Measurements from ENCODE around the gene LBHD2. TPM values are rescaled to one million over a fixed set of nuclear protein-coding genes. Genes with fewer than 3 reads are reported as not detected.
"Not testable (repeated sequence)": the region's sequence is repeated elsewhere in the genome, so short reads cannot be mapped to it uniquely, and the experiment has no call there.

The LBHD2 gene
- total RNA-seq: not detected in 2 replicates

- no peak for DNase-seq (ENCODE audit: low read depth in 2 of 2)
These were observed at the start of gene LBHD2 for GRCh38 chr14:103084021-103084919. LBHD2 (plus strand) TSS chr14:103084210; CDS start chr14:103086013, 1,803 bp downstream.

DNA sequence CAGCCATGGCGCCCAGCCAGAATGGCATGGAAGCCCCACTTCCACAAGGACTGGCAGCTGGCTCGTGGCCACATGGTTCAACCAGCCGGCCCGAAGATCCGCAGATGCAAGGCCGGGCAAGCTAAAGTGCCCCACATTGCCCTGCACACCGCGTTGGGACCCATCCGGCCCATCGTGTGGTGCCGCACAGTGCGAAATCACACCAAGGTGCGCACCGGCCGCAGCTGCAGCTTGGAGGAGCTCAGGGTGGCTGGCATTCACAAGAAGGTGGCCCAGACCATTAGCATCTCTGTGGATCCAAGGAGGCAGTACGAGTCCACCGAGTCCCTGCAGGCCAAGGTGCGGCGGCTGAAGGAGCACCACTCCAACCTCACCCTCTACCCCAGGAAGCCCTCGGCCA is 42.5 kb upstream of the LBHD2 start:
- DNase-seq (ENCODE audit: low read depth in 2 of 2): no peak

DNA sequence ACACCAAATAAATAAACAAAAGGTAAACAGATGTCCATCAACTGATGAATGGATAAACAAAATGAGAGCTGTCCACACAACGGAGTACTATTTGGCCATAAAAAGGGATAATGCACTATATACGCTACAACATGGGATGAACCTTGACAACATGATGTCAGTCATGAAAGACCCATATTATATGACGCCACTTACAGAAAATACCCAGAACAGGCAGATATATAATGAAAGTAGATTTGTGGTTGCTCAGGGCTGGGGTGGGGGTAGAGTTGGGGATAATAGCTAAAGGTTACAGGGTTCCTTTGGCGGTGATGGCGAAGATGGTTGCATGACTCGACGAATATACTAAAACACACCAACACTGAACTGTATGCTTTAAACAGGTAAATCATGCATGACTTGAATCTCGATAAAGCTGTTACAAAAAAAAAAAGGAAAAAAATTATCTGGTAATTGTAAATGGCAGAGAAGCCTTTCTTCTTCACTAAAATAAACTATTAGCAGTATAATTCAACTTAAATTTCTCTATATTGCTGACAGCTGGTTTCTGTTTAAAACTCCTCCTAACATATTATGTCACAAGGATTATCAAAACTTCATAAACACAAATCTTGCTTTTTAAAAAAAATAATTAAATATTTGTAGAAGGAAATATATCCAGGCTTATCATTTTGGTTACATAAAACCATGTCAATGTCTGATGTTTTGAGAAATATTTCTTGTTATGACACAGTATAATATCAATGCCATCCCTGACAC is 40.6 kb upstream of the LBHD2 start:
- DNase-seq (ENCODE audit: low read depth in 2 of 2): no peak

GRCh38 chr14:103045371-103045869 is 38.6 kb upstream of the LBHD2 start:
- no peak for DNase-seq (ENCODE audit: low read depth in 2 of 2)

DNA sequence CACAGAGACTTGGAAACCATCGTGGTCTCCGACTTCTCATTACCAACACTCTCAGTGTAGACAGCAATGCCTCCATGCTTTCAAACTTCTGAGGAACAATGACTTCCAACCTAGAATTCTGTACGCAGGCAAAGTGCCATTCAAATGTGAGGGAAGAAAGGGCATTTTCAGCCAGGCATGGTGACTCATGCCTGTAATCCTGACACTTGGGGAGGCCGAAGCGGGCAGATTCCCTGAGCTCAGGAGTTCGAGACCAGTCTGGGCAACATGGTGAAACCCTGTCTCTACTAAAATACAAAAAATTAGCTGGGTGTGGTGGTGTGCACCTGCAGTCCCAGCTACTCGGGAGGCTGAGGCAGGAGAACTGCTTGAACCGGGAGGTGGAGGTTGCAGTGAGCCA is 36.6 kb upstream of the LBHD2 start:
- not testable (repeated sequence) for DNase-seq (ENCODE audit: low read depth in 2 of 2)

GRCh38 chr14:103050935-103051334 is 33.1 kb upstream of the LBHD2 start:
- no peak for DNase-seq (ENCODE audit: low read depth in 2 of 2)

- DNase-seq (ENCODE audit: low read depth in 2 of 2): no peak
These were observed 31.6 kb upstream of the LBHD2 start for GRCh38 chr14:103052407-103052806.

DNA sequence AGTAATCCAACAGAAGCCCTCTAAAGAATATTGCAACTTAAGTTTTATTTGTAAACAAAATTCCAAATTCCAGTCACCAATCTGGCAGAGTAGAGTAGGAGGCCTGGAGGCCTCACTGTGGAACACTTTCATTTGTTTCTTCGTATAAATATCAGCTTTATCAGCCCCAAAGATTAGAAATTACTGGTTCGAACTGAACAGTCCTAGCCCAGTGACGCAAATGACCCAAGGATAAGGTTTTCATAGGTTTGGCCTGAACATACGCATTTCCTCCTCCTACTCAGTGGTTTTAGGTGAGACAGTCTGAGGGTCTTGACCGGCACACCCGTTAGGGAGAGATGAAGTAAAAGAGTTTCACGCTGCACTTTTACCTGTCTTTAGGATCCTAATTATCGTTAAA is 28.3 kb upstream of the LBHD2 start:
- DNase-seq (ENCODE audit: low read depth in 2 of 2): peak in 1 of 2 donors; percentile 47

DNA sequence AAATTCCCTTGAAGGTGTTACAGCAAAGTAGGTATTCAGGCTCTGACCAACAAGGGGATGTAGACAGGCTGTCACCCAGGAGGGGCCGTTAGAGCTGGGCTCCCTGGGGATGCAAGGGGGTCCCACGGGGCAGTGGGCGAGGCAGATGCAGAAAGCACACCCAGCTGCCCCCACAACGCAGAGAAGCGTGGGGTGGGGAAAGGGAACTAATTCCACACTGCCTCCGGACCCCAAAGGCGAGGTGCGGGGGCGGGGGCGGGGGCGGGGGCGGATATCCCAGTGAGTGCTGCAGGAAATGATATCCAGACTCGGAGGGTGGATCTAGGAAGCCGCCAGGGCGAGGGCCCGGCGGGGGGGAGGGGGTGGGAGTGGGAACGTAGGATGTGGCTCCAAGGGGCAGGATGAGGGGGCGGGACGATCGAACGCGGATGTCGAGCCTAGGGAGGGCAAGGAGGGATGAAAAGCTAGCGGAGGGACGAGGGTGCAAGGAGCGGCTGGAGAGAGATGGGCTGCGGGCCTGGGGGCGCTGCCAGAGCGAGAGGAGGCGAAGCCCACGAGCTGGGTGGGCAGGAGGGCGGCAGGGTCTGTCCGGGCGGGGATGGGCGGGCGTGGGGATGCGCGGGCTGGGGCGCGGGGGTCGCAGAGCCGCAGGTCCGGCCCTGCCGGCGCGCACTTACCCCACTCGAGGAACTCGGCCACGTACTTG is 27.5 kb upstream of the LBHD2 start:
- DNase-seq (ENCODE audit: low read depth in 2 of 2): peak; percentile 78 to 93

- peak in 1 of 2 donors; percentile 38 for DNase-seq (ENCODE audit: low read depth in 2 of 2)
These were observed 27.0 kb upstream of the LBHD2 start for GRCh38 chr14:103057028-103057371.

DNA sequence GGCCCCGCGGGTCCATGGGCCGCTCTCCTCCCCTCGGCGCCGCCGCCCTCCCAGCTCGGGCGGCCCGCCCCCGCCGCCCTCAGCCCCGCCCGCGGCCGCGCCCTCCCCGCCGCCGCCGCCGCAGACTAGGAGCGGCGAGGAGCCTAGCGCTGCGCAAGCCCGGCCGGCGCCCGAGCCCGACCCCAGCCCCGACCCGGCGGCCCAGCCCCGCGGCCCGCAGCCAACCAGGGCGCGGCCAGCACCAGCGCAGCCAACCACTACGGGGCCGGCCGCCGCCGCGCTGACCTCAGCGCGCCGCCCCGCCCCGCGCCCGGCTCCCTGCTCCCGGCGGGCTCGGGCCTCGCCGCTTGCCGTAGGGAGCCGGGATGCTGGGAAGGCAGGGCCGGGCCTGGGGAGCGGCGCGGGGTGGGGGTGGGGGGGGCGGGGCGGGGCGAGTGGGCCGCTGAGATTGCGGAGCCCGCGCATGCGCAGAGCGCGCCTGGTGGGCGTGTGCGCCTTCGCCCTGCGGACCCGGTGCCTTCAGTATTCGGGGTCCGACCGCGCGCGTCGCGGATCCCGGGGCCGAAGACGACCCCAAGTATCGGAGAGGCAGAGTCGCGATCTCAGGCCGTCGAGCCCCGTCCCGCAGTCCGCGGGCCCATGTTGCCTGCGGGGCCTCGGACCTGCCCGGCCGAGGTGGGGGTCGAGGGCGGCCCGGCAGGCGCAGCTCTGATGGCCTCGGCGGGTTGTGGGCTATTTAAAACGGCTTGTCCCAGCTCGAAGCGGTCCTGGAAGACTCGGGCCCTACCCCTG is 26.4 kb upstream of the LBHD2 start, which contains the start of gene CDC42BPB:
CDC42BPB (minus strand) TSS at position 178 of the 792 bp plus-strand sequence. CDS start 376 bp downstream, outside the sequence.
- peak; percentile 71 to 94 for DNase-seq (ENCODE audit: low read depth in 2 of 2)

GRCh38 chr14:103058164-103059055 is 25.6 kb upstream of the LBHD2 start:
- DNase-seq (ENCODE audit: low read depth in 2 of 2): peak in 1 of 2 donors; percentile 31

GRCh38 chr14:103059556-103059955 is 24.5 kb upstream of the LBHD2 start:
- DNase-seq (ENCODE audit: low read depth in 2 of 2): no peak

DNA sequence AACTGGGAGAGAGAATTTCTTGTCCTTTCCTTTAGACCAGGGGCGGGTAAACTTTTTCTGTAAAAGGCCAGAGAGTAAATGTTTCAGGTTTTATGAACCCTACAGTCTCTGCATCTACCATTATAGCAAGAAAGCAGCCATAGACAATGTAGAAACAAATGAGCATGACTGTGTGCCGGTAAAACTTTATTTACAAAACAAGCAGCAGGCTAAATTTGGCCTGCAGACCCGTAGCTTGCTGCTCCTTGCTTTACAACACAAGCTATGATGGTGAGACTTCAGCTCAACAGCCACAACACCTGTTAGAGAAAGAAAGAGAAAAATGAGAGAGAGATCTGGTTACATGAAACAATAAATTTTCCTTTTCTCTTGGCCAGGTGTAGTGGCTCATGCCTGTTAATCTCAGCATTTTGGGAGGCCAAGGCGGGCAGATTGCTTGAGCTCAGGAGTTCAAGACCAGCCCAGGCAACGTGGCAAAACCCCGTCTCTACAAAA is 22.5 kb upstream of the LBHD2 start:
- no peak for DNase-seq (ENCODE audit: low read depth in 2 of 2)

DNA sequence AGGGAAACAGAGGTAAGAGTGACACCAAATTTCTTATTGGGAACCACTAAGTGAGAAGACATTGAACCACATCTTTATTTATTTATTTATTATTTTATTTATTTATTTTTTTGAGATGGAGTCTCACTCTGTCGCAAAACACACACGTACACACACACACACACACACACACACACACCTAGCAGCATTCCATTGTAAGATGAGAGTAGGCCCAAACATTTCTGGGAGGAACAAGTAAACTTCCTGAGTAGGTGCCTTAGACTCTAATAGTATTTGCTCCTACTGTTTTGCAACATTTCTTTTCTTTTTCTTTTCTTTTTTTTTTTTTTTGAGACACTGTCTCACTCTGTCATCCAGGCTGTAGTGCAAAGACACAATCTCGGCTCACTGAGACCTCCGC is 19.6 kb upstream of the LBHD2 start:
- DNase-seq (ENCODE audit: low read depth in 2 of 2): no peak

GRCh38 chr14:103064978-103065377 is 19.0 kb upstream of the LBHD2 start:
- DNase-seq (ENCODE audit: low read depth in 2 of 2): no peak

GRCh38 chr14:103065861-103066260 is 18.1 kb upstream of the LBHD2 start:
- peak; percentile 63 to 86 for DNase-seq (ENCODE audit: low read depth in 2 of 2)

DNA sequence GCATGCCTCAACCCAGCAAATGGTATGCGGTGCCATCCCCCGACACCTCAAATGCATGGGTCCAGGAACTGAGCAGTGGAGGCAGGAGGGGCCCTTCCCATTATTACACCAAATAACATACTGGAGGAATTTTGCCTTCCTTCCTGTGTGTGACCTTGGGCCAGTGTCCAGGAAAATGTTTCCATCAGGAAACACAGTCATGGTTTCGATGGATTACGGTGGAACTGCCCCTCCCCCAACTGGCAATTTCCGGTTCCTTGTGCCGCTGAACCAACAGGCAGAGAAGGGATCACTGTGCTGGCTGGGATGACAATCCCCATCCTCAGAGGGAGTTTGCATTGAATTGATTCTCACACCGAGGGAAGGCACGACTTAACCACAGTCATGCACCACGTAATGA is 17.6 kb upstream of the LBHD2 start:
- peak; percentile 89 to 95 for DNase-seq (ENCODE audit: low read depth in 2 of 2)

GRCh38 chr14:103067231-103067954 is 16.6 kb upstream of the LBHD2 start:
- no peak for DNase-seq (ENCODE audit: low read depth in 2 of 2)

Data from dermis microvascular lymphatic vessel endothelial cell (primary cell).